HG03196 (cell line): ENCODE data around the gene RNF150.
A peak's percentile ranks its signal among the peaks of the same experiment; 100 is the strongest.
"Not testable (repeated sequence)": the region's sequence is repeated elsewhere in the genome, so short reads cannot be mapped to it uniquely, and the experiment has no call there.

Source experiments
- ATAC-seq: cut with Tn5 transposase; IDR thresholded peaks from one replicate; pipeline ENCODE4 v1.9.1; 2021; ENCODE audit not compliant: unreplicated experiment

Gene RNF150

GRCh38 chr4:141133146-141133998 lies at the start of gene RNF150:
RNF150 (minus strand) TSS chr4:141133469.
- ATAC-seq = peak; percentile 67

GRCh38 chr4:141180991-141181761 lies 47.9 kb upstream of the RNF150 start:
- ATAC-seq = peak; percentile 96

DNA sequence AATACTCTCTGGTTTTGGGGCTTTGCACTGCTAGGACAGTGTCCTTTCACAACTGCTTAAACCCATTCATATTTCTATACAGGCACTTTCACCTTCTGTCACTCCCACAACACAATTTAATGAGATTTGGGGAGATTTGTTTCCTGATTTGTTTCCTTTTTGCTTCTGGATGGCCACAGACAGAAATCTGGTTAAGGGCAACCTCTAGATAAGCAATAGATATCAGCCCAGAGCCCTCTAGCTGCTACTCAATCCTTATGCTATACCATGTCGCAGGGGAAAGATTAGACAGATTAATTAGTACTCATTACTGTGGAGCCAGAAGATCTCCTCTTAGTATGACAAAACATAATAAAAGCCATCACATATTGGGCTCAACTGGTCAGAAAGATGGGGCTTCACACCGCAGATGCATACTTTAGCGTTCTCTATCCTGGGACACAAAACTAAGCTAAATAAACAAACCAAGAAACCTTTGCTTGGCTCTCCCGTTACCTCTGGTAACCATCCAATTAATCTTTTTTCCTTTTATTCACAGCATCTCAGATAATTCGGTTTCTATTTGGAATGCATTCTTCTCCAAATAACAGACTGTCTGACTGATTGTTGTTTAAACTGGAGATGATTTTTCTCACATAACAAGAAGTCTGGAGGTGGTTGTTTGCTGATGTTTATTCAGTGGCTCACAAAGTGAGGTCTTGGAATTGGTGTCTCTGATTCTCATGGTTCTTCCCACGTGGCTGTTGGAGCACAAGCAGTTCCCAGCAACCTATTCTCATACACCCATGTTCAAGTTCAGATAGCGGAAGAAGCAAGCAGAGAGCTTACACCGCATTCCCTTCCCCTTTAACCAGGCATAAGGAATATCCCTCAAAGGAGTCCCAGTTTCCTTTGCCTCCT lies 46.5 kb upstream of the RNF150 start:
- ATAC-seq = no peak

DNA sequence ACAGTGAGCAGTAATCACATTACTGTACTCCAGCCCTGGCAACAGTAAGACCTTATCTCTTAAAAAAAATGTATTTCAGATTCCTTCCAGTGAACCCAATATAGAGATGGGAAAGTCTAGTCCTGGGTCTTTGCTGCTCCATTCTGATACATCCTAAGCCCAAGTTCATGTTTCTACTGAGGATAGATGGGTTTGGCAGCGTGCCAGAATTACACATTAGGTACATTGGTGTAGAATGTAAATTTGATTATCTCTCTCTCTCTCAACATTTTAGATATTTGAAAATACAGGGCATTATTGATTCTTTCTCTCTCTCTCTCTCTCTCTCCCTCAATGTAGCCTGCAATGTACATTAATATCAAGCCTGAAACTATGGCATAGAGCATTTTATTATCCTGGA lies 43.9 kb upstream of the RNF150 start:
- ATAC-seq = no peak

- no peak for ATAC-seq
Measured at GRCh38 chr4:141174457-141174856, 41.2 kb upstream of the RNF150 start.

DNA sequence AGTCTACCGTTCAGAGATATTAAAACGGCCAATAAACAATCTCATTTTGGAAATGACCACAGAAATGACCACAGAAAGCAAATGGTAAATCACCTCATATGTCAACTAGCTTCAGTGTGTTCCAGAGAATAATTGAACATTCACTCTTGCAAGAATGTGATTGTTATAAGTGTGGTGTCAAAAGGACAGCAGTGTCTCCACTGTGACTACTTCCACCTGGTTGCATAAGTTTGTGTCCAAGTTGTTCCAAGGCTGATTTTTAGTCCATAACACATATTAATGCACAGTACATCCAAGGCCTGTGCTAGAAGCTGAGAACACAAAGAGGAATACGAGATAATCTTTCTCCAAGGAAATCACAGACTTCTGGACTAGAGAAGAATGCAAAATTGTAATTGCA lies 37.4 kb upstream of the RNF150 start:
- ATAC-seq = no peak

GRCh38 chr4:141169391-141169790 lies 36.1 kb upstream of the RNF150 start:
- ATAC-seq = no peak

- not testable (repeated sequence) for ATAC-seq
Measured at GRCh38 chr4:141165001-141165400, 31.7 kb upstream of the RNF150 start.

- no peak for ATAC-seq
Measured at GRCh38 chr4:141159027-141159426, 25.8 kb upstream of the RNF150 start.

DNA sequence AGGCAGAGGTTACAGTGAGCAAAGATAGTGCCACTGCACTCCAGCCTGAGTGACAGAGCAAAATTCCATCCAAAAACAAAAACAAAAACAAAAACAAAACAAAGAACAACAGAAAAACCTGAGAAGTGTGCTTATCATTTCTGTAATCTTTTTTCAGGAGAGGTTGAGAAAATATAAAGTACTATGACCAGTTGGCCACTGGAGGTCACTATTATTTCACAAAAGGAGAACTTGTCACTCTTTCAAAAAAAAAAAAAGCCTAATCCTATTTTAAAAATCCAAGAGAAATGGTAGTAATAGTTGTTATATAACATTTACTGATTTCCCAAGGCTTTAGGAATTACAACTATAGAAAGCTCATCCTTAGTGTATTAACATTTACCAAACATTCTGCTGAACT lies 24.9 kb upstream of the RNF150 start:
- no peak for ATAC-seq

DNA sequence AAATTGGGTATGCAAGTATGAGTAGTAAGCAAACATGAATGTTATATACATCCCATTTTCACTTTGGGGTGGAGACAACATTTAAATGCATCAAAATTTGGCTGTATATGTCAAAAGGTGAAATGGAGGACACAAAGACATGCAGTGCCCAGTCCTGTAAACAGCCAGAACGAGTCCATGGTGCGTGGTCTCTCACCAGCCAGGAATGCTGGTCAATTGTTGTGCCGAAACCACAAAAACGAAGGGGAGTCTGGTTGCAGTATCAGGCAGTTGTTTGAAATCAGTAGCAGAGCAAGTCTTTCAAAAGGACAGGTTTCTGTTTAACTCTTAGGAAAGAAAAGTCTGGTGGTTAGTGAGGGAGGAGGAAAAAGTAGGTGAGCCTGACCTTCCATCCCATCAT lies 22.3 kb upstream of the RNF150 start:
- no peak for ATAC-seq

DNA sequence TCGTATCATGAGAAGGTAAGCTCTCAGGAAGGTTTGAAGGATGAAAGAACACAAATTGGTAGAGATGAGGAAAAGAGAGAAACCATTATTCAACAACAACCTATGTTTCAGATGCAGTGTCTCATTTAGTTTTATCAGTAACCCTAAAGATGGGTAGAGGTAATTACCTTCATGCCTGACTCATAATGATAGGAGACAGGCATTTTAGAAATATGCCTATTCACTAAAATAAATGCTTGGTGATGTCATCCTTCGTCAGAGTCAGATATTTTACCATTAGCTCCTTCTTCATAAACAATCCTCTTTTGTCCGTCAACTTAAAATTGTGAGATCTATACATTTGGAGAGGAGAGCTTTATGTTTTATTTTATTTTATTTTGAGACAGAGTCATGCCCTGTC lies 21.5 kb upstream of the RNF150 start:
- no peak for ATAC-seq

DNA sequence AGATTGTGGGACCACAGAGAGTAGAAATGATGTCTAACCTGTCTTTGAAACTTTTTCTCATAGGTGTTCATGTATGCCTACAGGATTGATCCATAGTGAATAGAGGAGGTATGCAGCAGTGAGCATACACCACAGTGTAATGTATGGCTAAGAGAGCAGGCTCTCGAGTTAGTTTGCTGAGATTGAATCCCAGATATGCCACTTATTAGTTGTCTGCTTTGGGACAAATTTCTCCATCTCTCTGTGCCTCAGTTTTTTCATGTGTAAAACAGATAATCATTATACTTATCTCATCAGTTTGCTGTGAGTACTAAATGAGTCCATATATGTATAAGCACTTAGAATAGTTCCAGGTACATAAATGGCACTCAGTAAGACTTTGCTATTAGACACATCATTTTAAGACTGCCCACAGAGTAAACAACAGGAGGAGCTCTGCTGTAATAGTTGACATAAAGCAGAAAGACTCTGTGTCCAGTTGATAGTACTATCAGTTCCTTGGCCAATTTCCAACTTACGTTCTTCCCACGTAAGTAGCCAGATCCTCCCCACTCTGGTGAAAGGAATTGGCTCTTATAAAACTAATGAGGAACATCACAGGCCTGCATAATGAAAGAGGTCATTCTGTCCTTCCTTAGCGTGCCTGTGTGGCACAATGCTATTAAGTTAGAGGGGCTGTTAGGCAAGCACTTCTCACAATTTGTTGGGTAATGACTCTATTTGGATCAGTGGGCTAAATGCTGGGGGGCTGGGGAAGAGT lies 20.7 kb upstream of the RNF150 start:
- no peak for ATAC-seq

DNA sequence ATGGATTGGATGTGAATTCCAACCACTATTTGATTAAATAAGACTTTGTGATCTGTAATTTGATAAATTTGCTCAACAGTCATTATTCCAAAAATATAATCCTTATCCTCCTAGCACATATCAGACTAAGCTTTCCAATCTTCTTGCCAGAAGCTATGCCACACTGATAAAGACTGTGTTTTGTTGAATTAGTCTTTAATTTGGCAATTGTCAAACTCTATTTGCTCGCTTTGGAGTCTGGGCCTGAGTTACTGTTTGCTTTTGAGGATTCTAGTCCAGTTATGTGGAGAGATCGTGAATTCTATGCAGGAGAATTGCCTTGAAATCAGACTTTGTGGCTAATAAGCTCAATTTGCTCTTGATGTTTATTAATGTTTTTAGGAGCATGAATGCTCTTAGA lies 10.9 kb upstream of the RNF150 start:
- no peak for ATAC-seq

- no peak for ATAC-seq
Measured at GRCh38 chr4:141142423-141142822, 9.2 kb upstream of the RNF150 start.

GRCh38 chr4:141140391-141141200 lies 7.3 kb upstream of the RNF150 start:
- ATAC-seq = no peak

- ATAC-seq = no peak
Measured at GRCh38 chr4:141133999-141134995, 1.0 kb upstream of the RNF150 start.

DNA sequence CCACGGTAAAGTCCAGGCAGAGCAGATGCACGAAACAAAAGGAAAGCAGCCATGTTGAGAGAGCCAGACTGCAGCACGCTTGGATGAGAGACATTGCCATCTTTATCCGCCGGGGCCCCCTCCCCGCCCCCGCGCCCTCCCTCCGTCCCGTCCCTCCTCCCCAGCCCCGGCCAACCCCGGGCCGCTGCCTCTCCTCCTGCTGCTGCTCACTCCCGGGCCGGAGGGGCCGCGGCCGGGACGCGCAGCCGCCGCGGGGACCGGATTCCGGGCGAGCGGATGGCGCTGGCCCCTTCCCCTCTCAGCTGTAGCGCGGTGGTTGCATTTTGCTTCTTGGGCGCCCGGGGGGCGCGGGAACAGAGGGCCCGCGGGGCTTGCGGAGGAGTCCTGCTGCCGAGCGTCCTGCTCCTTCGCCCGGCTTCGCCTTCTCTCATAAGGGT lies 542 bp downstream of the RNF150 start:
- ATAC-seq = peak; percentile 22
